ENCODE measurements around the gene PPP3R1. TPM values are rescaled to one million over a fixed set of nuclear protein-coding genes. Genes with fewer than 3 reads are reported as not detected.

The PPP3R1 gene
- total RNA-seq, 4 donors from 2014 or later, result 19.3 to 28.0 (median 25.7) TPM

DNA sequence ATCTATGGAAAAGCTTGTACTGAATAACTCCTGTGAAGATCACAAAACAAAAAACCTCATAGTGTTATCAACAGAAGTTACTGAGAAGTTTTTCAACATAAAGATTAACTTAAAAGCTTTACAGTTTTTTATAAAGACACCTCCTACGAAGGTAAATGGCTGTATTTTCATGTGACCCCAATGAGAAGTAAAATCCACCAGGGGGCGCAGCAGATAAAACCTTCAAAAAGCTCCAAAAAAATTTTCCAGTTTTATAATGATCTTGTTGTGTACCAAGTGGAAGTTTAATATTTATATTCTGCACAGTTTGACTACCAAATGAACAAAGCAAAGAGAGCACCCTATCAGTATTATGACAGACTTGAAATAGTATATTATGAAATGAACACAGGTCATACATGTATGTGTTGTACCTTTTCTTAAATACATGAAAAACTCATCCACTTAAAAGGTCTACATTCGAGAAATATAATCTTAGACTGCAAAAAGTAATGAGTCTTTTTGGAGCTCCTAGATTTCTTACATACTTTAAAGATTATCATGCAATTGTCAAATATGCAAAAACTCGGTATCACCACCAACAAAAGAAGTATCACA, 56.1 kb downstream of the PPP3R1 start:
- 43% methylated on average over 4 of the region's 4 CpGs for WGBS

DNA sequence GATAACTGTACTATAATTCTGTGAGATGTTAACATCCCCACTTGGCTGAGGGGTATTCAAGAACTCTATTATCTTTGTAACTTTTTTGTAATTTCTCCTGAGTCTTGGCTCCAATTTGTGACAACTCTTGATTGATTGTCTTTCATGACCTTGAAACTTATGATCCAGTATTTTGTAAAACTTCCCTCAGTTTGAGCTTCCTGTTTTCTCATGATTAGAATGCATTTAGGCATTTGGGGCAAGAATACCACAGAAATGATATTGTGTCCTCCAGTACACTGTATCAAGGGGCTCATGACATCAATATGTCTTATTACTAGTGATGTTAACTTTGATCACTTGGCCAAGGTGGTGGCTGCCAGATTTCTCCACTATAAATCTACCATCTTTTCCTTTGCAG, 57.2 kb downstream of the PPP3R1 start:
- Histone ChIP-seq H3K36me3 (no peaks in the 10 kb centered on the region), H3K4me3 (no peak overlapping the region), H3K27ac (replicated peaks in 1 of 4) (peak overlapping the region in 2 of 4 donors; percentile 4 to 37), H3K9me3 (no peaks in the 10 kb centered on the region), H3K4me1 (peaks cover 23 to 69% (median 46%) of the 10 kb centered on the region in 4 donors), H3K27me3 (no peaks in the 10 kb centered on the region)
- TF ChIP-seq POLR2A (IDR thresholded peaks at IDR 0.05; ENCODE audit: low read depth) (no peak), POLR2AphosphoS5 (IDR thresholded peaks at IDR 0.05) (no peak), EP300 (IDR thresholded peaks at IDR 0.05) (no peak)
- TF ChIP-seq, protein P1, sequence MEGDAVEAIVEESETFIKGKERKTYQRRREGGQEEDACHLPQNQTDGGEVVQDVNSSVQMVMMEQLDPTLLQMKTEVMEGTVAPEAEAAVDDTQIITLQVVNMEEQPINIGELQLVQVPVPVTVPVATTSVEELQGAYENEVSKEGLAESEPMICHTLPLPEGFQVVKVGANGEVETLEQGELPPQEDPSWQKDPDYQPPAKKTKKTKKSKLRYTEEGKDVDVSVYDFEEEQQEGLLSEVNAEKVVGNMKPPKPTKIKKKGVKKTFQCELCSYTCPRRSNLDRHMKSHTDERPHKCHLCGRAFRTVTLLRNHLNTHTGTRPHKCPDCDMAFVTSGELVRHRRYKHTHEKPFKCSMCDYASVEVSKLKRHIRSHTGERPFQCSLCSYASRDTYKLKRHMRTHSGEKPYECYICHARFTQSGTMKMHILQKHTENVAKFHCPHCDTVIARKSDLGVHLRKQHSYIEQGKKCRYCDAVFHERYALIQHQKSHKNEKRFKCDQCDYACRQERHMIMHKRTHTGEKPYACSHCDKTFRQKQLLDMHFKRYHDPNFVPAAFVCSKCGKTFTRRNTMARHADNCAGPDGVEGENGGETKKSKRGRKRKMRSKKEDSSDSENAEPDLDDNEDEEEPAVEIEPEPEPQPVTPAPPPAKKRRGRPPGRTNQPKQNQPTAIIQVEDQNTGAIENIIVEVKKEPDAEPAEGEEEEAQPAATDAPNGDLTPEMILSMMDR (IDR thresholded peaks at IDR 0.05), result no peak
- intact Hi-C loops (cut with DNase I), result loop anchor here (5.0 to 10.0 kb wide), 2 partner anchors 70 to 87 kb away; no protein-coding TSS in a partner anchor
- no peak for DNase-seq (ENCODE audit: extremely low spot score)

More for the DNA sequence above, 56.1 kb downstream of the PPP3R1 start:
- Histone ChIP-seq H3K27ac (replicated peaks in 1 of 4) (peak overlapping the region in 1 of 4 donors; percentile 37), H3K36me3 (no peaks in the 10 kb centered on the region), H3K9me3 (no peaks in the 10 kb centered on the region), H3K4me3 (no peak overlapping the region), H3K27me3 (no peaks in the 10 kb centered on the region), H3K4me1 (peaks cover 23 to 65% (median 46%) of the 10 kb centered on the region in 4 donors)
- TF ChIP-seq POLR2AphosphoS5 (IDR thresholded peaks at IDR 0.05) (no peak), EP300 (IDR thresholded peaks at IDR 0.05) (no peak), POLR2A (IDR thresholded peaks at IDR 0.05; ENCODE audit: low read depth) (no peak)
- TF ChIP-seq, protein P1 (IDR thresholded peaks at IDR 0.05), result peak in 2 of 3 experiments; percentile 73 to 75
- DNase-seq (ENCODE audit: extremely low spot score), result no peak
- intact Hi-C loops (cut with DNase I), result loop anchor here (5.0 to 10.0 kb wide), 2 partner anchors 71 to 86 kb away; no protein-coding TSS in a partner anchor

DNA sequence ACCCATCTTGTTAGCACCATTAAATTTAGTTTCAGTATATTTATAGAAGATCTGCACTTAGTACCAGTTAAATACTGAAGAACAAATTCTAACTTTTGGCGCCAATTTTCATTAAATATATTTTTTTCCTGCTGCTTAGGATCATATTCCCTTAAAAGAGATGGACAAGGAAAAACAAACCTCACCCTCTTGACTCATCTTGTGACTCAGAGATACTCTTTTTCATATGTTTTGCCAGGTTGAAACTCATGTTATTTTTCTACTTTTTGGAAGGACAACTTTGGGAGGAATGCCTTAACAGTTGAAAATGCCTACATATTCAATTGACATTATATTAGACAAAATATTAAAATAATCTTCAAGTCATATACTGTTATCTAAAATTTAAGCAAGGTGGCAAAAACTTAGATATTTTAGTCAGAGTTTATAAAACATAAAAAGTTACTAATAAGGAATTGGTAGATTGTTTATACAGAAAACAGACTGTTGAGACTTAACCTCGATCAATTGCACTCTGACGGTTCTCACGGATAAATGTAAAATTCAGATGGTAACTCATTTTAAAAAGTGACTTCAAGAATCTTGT, 58.5 kb downstream of the PPP3R1 start:
- H3K9me3 ChIP-seq, result no peaks in the 10 kb centered on the region
- TF ChIP-seq POLR2AphosphoS5 (IDR thresholded peaks at IDR 0.05), result no peak
- TF ChIP-seq POLR2A (IDR thresholded peaks at IDR 0.05; ENCODE audit: low read depth), result no peak
- TF ChIP-seq EP300 (IDR thresholded peaks at IDR 0.05), result no peak
- TF ChIP-seq, protein P1 (IDR thresholded peaks at IDR 0.05), result no peak
- 87% methylated on average over 4 of the region's 4 CpGs for WGBS
- peak overlapping the region in 3 of 4 donors; percentile 12 to 47 (median 14) for H3K27ac ChIP-seq (replicated peaks in 1 of 4)
- H3K27me3 ChIP-seq, result no peaks in the 10 kb centered on the region
- H3K36me3 ChIP-seq, result no peaks in the 10 kb centered on the region
- peak overlapping the region in 1 of 4 donors; percentile 6 for H3K4me3 ChIP-seq
- no peak for DNase-seq (ENCODE audit: extremely low spot score)
- peaks cover 23 to 69% (median 47%) of the 10 kb centered on the region in 4 donors for H3K4me1 ChIP-seq
- intact Hi-C loops (cut with DNase I), result loop anchor here (10.0 kb wide), 1 partner anchor 69 kb away; no protein-coding TSS in a partner anchor

DNA sequence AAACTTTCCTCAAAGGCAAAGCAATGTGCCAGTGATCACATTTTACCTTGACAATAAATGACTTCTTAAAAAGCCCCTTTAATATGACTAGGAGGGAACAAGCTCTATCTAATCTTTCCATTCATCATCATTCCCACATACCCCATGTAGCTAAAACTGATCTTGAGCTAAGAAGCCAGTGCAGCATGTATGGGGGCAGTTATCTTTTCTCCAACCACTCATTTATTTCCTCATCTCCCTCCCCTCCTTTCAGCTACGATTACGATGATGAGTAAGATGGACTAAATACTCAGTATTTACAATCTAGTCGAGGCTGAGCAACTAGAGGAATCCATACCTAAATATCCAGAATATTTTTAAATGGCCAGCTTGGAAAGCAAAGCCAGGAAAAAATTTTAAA, 59.2 kb downstream of the PPP3R1 start:
- Histone ChIP-seq H3K27me3 (no peaks in the 10 kb centered on the region), H3K4me1 (peaks cover 23 to 69% (median 48%) of the 10 kb centered on the region in 4 donors), H3K9me3 (no peaks in the 10 kb centered on the region), H3K27ac (replicated peaks in 1 of 4) (peak overlapping the region in 3 of 4 donors; percentile 12 to 47 (median 14)), H3K36me3 (no peaks in the 10 kb centered on the region), H3K4me3 (no peak overlapping the region)
- TF ChIP-seq EP300 (IDR thresholded peaks at IDR 0.05), result no peak
- no peak for TF ChIP-seq POLR2A (IDR thresholded peaks at IDR 0.05; ENCODE audit: low read depth)
- no peak for TF ChIP-seq POLR2AphosphoS5 (IDR thresholded peaks at IDR 0.05)
- TF ChIP-seq, protein P1 (IDR thresholded peaks at IDR 0.05), result no peak
- DNase-seq (ENCODE audit: extremely low spot score), result no peak
- WGBS, result 44% methylated on average over 3 of the region's 3 CpGs
- intact Hi-C loops (cut with DNase I), result loop anchor here (10.0 kb wide), 1 partner anchor 68 kb away; no protein-coding TSS in a partner anchor

Data from esophagus muscularis mucosa (tissue), 4 donors.